Stimulated activated CD8-positive, alpha-beta memory T cell treated with anti-CD3 and anti-CD28 coated beads, Interleukin-7, amount 100 ng/mL, for 48 hours (primary cell): ENCODE data around the gene SNX32.

ENCODE experiments used
- DNase-seq, 2 donors: peaks; one replicate each; pipeline ENCODE4 v3.0.0-alpha.2; 2020; ENCODE audit warnings: low read depth in 1 of 2; ENCODE audit errors: extremely low read depth in 1 of 2

Gene SNX32

GRCh38 chr11:65897020-65897471 is 63.3 kb downstream of the SNX32 start:
- DNase-seq: no peak

- no peak for DNase-seq
These were observed 65.0 kb downstream of the SNX32 start for GRCh38 chr11:65898656-65899355.

GRCh38 chr11:65899356-65900124 is 65.8 kb downstream of the SNX32 start:
- DNase-seq: peak; percentile 64 to 76

- peak; percentile 92 to 95 for DNase-seq
These were observed 66.5 kb downstream of the SNX32 start, which contains the start of gene FOSL1 for GRCh38 chr11:65900125-65900898. FOSL1 (minus strand) TSS chr11:65900388; CDS start chr11:65900339, 49 bp downstream.

GRCh38 chr11:65900899-65901180 is 67.1 kb downstream of the SNX32 start:
- no peak for DNase-seq

GRCh38 chr11:65903068-65903481 is 69.3 kb downstream of the SNX32 start:
- no peak for DNase-seq
